GM19468 (cell line): ENCODE results near the gene METTL9.
"Not testable (repeated sequence)": the region's sequence is repeated elsewhere in the genome, so short reads cannot be mapped to it uniquely, and the experiment has no call there.

Experiments used
- ATAC-seq: cut with Tn5 transposase; IDR thresholded peaks from one replicate; pipeline ENCODE4 v1.9.1; 2021; ENCODE audit warnings: mild to moderate bottlenecking, moderate library complexity, moderate number of reproducible peaks; ENCODE audit not compliant: unreplicated experiment; ENCODE audit errors: extremely low read depth

The METTL9 gene

GRCh38 chr16:21608639-21609328 is 9.4 kb downstream of the METTL9 start:
- no peak for ATAC-seq

- ATAC-seq, result no peak
These were observed 10.7 kb downstream of the METTL9 start for GRCh38 chr16:21610006-21610544.

GRCh38 chr16:21610766-21611165 is 11.4 kb downstream of the METTL9 start:
- ATAC-seq, result no peak

- ATAC-seq, result no peak
These were observed 11.8 kb downstream of the METTL9 start for GRCh38 chr16:21611198-21611555.

GRCh38 chr16:21611556-21612384 is 12.4 kb downstream of the METTL9 start:
- no peak for ATAC-seq

- no peak for ATAC-seq
These were observed 14.0 kb downstream of the METTL9 start for GRCh38 chr16:21613361-21613760.

GRCh38 chr16:21613781-21614180 is 14.4 kb downstream of the METTL9 start:
- ATAC-seq, result no peak

GRCh38 chr16:21614896-21615295 is 15.5 kb downstream of the METTL9 start:
- ATAC-seq, result no peak

GRCh38 chr16:21617607-21618006 is 18.2 kb downstream of the METTL9 start:
- no peak for ATAC-seq

- ATAC-seq, result no peak
These were observed 18.9 kb downstream of the METTL9 start for GRCh38 chr16:21618281-21618680.

- ATAC-seq, result no peak
These were observed 20.5 kb downstream of the METTL9 start for GRCh38 chr16:21619765-21620425.

GRCh38 chr16:21620592-21620991 is 21.2 kb downstream of the METTL9 start:
- no peak for ATAC-seq

GRCh38 chr16:21622545-21622944 is 23.2 kb downstream of the METTL9 start:
- no peak for ATAC-seq

- ATAC-seq, result no peak
These were observed 25.6 kb downstream of the METTL9 start for GRCh38 chr16:21625026-21625425.

GRCh38 chr16:21626659-21627277 is 27.4 kb downstream of the METTL9 start:
- no peak for ATAC-seq

- no peak for ATAC-seq
These were observed 28.8 kb downstream of the METTL9 start for GRCh38 chr16:21628121-21628726.

GRCh38 chr16:21628772-21629171 is 29.4 kb downstream of the METTL9 start:
- ATAC-seq, result no peak

- ATAC-seq, result not testable (repeated sequence)
These were observed 30.5 kb downstream of the METTL9 start for GRCh38 chr16:21629616-21630539.

- not testable (repeated sequence) for ATAC-seq
These were observed 31.5 kb downstream of the METTL9 start for GRCh38 chr16:21630866-21631265.
